Testis (tissue), 2 donors: ENCODE results near the gene RIC8B.

ENCODE experiments used
- POLR2A ChIP-seq: fragments of 450-650 bp; IDR thresholded peaks from one replicate; pipeline ENCODE4 v1.6.1; 2017; ENCODE audit warnings: antibody characterized with exemption, mild to moderate bottlenecking, moderate library complexity
- TF ChIP-seq, protein P1 (sequence below), 3 experiments: fragments of 450-650 bp in 2 of 3; fragments of 200-600 bp in 1 of 3; sonication (generic) in 1 of 3; IDR thresholded peaks; one replicate each; pipeline ENCODE4 v1.5.1; 2016 to 2019; ENCODE audit warnings: antibody characterized with exemption in 3 of 3, mild to moderate bottlenecking in 2 of 3, moderate library complexity in 1 of 3

DNA sequence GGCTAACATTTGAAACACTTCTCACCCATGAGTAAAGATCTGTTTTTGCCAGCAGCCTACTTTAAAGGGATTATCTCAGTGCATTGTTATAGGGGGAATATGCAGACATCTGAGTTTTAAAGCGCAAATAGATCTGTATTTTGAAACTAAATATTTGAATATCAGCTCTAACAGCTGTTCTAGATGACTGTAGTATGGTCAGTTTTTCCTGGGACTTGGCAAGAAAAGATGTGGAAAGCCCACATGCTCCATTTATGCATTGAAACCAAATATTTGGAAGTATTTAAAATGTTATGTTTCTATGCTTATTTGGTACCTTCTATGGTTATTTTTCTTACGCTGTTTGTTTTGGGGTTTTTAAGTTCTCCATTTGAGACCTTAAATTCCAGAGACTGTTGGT is 41.7 kb downstream of the RIC8B start:
- no peak for TF ChIP-seq POLR2A
- TF ChIP-seq, protein P1, sequence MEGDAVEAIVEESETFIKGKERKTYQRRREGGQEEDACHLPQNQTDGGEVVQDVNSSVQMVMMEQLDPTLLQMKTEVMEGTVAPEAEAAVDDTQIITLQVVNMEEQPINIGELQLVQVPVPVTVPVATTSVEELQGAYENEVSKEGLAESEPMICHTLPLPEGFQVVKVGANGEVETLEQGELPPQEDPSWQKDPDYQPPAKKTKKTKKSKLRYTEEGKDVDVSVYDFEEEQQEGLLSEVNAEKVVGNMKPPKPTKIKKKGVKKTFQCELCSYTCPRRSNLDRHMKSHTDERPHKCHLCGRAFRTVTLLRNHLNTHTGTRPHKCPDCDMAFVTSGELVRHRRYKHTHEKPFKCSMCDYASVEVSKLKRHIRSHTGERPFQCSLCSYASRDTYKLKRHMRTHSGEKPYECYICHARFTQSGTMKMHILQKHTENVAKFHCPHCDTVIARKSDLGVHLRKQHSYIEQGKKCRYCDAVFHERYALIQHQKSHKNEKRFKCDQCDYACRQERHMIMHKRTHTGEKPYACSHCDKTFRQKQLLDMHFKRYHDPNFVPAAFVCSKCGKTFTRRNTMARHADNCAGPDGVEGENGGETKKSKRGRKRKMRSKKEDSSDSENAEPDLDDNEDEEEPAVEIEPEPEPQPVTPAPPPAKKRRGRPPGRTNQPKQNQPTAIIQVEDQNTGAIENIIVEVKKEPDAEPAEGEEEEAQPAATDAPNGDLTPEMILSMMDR (IDR thresholded peaks at IDR 0.05) = no peak
